Skeletal muscle cell (primary cell): Measurements from ENCODE around the gene PAEP.
"Not testable (repeated sequence)": the region's sequence is repeated elsewhere in the genome, so short reads cannot be mapped to it uniquely, and the experiment has no call there.

Source experiments
- DNase-seq: peaks from one replicate; pipeline ENCODE4 v3.0.0-alpha.2; 2010; ENCODE audit warnings: low read depth
- H3K4me3 ChIP-seq: 2 replicates; pipeline ENCODE4 v1.5.1; 2011; ENCODE audit warnings: low read depth, mild to moderate bottlenecking, control low read depth, low read length, moderate library complexity

Gene PAEP

DNA sequence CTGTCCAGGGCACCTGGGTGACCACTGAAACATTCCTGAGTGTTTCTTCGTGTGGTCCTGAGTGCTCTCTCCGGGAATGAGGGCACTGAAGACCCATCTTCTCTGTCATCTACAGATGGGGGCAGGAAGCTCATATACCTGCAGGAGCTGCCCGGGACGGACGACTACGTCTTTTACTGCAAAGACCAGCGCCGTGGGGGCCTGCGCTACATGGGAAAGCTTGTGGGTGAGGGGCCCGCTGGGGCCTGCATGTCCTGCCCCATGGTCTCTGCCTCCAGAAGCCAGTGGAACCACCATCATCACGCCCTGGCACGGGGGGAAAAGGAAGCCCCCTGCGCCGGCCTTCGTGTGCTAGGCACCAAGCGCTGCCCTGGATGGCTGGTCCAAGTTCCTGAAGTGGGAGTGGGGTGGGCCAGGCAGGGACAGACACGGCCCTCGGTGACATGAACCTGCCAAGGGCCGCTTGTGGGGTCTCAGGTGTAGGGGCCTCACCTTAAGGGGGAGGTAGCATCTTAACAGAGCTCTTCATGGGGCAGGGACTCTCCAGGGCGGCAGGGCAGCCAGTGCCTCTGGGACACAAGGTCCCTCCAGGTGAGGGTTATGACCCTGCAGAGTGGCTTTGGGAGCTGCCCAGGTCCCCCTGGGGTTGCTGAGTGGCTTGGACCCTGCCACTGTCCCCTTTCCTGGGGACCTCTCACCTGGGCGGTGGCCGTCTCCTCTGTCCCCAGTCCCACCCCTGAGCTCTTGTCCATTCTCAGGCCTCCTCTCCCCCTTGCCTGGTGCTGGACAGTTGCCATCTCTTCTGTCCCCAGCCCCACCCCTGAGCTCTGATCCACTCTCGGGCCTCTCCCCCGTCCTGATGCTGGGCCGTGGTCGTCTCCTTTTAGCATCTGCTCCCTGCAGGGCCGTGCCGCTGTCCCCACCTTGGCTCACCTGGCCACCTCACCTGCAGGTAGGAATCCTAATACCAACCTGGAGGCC lies 13.5 kb upstream of the PAEP start:
- no peak for DNase-seq
- no peak overlapping the region for H3K4me3 ChIP-seq

DNA sequence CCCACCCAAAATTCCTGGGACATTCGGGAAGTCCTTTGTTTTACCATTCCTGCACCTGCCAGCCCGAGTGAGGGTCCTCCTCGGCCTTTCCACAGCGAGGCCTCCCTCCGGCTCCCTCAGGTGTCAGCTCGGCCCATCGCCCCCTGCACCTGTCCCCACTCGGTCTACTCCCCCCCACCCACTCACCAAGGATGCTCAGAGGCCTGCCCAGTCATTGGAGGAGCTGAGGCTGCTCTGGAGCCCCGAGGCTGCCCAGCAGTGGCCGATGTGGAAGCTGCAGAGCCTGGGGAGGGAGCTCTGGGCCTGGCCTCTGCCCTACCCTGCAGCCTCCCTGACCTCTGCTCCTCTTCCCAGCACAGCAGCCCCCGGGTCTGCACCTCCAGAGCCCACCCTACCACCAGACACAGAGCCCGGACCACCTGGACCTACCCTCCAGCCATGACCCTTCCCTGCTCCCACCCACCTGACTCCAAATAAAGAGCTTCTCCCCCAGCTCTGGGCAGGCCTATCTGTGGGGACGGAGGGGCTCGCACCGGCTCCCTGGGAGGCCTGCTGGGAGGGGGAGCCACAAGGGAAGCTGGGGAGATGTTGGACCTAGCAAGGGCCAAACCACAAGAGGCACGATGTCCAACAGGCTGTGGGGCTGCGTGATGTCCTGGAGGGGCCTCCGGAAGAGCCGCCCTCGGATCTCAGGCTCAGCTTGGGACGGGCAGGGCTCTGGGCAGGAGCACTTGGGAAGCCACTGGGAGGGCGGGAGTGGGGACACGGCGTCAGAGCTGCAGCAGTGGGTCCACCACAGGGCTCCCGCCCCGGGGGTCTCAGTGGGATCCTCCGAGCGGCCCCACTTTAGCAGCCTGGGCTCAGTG lies 11.8 kb upstream of the PAEP start:
- H3K4me3 ChIP-seq, DNase-seq: not testable (repeated sequence)

DNA sequence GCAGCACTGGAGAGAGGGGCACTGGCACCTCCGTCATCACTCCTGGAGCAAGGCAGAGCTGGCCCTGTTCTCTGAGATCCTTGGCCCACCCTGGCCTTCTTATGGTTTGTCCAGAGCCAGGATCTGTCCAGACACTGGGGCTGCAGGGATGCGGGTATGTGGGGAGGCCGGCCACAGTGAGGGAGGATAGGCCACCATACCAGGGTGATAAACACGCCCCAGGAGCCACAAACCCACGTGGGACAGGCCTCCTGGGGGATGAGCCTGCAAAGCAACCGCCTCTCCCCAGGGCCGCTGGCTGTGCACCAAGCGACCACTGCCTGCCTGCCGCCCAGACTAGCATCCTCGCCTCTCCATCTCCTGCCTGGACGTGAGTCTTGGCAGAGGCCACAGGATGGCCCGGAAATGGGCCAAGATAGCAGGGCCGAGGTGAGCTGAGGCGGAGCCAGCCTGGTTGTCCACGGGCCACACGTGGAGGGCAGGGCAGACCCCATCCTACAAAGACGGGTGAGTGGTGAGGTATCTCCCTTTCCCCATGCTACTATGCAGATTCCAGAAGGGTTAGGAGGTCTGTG lies 11.1 kb upstream of the PAEP start:
- H3K4me3 ChIP-seq: no peak overlapping the region
- no peak for DNase-seq

DNA sequence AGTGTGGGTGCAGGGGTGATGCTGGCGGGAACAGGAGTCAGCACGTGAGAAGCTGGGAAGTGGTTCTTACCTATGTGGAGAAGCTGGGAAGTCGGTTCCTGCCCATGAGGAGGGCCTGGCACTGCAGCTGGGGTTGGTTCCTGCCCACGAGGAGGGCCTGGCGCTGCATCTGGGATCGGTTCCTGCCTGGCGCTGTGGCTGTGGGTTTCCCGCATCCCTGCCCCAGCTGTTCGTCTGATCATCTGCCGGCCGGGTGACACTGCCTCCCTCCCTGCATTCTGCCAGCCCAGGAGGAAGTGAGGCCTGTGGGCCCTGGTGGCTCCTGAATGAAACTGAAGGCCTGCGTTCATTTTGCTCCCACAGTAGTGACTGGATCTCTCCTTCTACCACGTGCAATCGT lies 10.5 kb upstream of the PAEP start:
- no peak for DNase-seq
- H3K4me3 ChIP-seq: no peak overlapping the region

DNA sequence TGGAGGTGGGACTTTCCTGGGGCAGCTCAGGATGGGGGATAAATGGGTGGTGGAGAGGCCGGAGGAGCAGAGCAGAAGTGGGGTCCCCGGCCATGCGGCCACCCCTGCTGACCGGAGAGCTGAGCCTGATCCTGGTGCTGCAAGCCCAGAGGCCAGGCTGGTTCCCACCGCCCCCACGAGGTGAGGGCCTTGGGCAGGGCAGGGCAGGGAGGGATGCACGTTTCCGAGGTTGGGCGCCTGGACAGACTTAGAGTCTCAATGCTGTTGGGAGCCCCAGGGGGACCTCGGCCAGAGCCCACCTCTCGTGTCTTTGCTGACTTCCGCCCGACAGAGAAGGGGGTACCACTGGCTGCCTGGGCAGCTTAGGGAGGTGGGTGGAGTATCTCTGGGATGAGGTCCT lies 10.1 kb upstream of the PAEP start:
- no peak for DNase-seq
- H3K4me3 ChIP-seq: no peak overlapping the region

DNA sequence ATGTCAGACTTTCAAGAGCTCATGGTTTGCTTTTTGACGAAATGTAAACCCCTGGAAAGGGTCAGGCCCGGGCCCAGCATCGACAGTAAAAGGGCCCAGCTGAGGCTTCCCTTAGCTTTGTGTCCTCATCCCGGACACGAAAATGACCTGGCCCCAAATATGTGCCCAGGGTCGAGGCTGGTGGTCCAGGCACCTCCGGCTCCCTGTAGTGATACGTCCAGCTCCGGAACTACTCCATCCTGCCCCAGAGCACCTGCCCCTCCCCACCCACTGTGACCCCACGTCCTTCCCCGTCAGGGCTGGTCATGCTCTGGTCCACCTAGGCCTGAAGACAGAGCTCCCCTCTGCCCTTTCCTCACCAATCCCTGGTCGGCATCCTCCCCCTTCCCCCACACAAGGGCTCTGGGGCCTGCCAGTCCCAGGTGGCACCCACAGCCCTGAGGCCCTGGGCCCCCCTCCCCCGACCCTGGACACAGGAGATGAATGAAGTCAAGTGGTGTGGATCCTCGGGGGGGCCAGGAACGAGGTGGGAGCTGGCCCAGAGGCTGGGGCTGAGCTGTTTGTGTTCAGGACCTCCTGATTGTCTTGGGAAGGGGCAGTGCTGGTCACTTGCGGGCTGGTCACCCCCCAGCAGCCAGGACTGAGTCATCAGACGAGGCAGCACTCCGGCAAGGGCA lies 9.4 kb upstream of the PAEP start:
- H3K4me3 ChIP-seq: no peak overlapping the region

DNA sequence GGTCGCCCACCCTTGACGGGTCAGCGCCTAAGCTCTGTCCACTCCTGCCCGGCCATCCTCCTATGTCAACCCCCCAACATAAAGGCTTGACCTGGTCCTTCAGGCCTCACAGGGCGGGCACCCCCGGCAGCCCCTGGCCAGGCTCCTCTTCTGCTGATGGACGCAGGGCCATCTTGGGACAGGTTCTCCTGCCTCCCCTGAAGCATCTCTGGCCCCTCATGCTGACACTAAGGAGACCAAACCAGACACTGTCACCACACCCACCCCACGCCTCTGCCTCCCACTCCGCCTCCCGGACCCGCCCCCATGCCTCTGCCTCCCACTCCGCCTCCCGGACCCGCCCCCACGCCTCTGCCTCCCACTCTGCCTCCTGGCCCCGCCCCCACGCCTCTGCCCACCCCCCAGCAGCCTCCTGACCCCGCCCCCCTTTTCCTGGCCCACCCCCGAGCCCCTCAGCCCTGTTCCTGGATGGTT lies 8.8 kb upstream of the PAEP start:
- H3K4me3 ChIP-seq: no peak overlapping the region
- DNase-seq: no peak

More for the DNA sequence above, 9.4 kb upstream of the PAEP start:
- no peak for DNase-seq

DNA sequence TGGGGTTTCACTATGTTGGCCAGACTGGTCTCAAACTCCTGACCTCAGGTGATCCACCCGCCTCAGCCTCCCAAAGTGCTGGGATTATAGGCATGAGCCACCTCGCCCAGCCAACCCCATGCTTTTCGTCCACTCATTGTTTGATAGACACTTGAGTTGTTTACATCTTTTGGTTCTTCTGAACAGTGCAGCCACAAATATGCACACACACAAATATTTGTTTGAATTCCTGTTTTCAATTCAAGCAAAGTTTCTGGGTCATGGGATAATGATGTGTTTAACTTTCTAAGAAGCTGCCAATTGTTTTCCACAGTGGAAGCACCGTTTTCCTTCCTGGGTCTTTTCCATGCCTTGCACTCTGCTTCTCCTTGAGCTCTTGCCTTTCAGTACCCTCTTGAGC lies 6.8 kb upstream of the PAEP start:
- no peak overlapping the region for H3K4me3 ChIP-seq
- DNase-seq: no peak

DNA sequence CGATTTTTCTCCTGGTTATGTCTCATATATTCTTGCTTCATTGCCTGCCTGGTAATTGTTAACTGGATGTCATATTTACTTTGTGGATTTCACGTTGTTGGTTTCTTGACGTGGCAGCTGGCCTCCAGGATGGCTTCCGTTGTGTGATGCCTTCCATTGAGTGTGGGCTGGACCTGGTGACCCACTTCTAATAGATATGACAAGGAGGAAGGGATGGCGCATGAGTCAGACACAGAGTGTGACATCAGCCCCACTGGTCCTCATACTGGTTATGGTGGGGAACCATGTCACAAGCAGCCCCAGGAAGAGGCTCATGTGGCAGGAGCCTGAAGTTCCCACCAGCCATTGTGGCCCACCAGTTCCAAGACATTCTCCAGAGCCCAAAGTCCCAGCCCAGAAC lies 6.4 kb upstream of the PAEP start:
- DNase-seq: no peak
- no peak overlapping the region for H3K4me3 ChIP-seq

DNA sequence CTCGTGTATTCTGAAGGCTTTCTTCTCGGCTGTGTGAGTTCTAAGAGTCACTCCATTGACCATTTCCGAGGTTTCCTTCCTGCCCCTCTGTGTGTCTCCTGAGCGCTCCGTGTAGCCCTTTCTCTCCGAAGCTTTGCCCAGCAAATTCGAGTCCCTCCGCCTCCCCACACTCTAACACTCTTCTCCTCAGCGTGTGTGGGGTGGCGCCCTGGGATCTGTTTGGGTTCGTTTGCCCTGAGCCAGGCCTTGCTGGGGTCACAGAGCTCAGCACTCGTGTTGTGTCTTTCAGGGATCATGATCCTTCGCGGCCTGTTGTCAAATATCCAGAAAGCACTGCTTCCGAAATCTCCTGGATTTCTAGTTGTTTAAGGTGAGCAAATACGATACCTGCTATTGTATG lies 5.6 kb upstream of the PAEP start:
- DNase-seq: no peak
- no peak overlapping the region for H3K4me3 ChIP-seq

DNA sequence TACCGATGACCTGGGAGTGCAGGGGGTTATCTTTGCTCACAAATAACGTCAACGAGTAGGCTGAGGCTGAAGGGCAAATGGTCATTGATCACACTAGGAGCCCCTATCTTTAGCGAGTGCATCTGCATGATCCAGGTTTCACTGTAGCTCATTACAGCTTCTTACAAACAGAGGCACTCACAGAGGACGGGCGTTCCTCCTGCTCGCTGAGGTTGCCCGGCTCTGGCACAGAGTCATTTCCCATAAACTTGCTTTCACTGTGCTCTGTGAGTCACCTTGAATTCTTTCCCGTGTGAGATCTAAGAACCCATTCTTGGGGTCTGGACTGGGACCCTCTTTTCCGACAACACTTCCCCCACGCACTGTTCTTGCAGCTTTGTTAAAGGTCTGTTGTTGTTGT lies 1.9 kb upstream of the PAEP start:
- no peak for DNase-seq

DNA sequence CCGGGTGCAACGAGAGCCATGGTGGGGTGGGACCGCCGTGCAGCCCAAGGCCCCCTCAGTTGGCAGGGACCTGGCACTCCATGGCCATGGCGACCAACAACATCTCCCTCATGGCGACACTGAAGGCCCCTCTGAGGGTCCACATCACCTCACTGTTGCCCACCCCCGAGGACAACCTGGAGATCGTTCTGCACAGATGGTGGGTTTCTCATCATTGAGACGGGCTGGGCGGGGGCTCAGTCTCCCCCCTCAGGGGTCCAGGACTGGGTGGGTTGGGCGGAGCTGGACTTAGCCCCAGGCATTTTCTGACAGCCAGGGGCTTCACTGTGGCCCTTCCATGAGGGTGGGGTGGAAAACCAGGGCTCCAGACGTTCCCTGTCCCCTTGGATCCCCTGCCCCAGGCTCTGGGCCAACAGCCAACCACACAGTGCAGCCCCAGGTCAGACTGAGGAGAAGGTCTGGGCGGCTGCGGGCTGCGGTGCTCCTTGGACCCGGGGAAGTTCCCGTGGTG lies 734 bp downstream of the PAEP start:
- no peak for DNase-seq
- no peak overlapping the region for H3K4me3 ChIP-seq

More for the DNA sequence above, 1.9 kb upstream of the PAEP start:
- H3K4me3 ChIP-seq: no peak overlapping the region

DNA sequence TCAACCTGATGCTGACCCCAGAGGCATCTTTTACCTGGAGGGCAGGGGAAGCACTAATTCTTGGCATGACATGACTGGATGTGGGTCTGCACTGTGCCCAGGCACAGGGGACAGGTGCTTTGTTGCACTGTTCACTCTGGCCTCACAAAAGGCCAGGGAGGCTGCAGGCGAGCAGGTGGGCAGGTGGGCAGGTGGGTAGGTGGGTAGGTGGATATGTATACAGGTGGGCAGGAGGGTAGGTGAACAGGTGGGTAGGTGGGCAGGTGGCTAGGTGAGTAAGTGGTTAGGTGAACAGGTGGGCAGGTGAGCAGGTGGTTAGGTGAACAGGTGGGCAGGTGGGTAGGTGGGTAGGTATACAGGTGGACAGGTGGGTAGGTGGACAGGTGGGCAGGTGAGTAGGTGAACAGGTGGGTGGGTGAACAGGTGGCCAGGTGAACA lies 1.5 kb downstream of the PAEP start:
- no peak overlapping the region for H3K4me3 ChIP-seq
- no peak for DNase-seq

DNA sequence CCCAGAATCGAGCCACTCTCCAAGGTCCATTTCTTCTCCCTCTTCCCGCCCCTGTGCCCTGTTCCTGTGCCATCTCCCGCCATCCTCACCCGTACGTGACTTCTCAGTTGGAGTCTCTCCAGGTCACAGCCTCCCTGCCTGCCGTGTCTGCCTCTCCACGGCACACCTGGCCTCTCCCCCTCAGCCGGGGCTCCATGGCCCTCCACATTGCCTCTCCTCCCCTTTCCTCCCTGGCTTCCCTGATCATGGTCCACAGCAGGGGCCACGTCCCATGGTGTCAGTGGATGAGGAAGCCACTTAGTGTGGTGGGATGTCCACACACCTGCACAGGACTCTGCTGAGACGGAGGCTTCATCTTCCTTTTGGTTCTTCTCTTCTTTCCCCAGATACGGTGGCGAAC lies 2.3 kb downstream of the PAEP start:
- no peak overlapping the region for H3K4me3 ChIP-seq
- no peak for DNase-seq

DNA sequence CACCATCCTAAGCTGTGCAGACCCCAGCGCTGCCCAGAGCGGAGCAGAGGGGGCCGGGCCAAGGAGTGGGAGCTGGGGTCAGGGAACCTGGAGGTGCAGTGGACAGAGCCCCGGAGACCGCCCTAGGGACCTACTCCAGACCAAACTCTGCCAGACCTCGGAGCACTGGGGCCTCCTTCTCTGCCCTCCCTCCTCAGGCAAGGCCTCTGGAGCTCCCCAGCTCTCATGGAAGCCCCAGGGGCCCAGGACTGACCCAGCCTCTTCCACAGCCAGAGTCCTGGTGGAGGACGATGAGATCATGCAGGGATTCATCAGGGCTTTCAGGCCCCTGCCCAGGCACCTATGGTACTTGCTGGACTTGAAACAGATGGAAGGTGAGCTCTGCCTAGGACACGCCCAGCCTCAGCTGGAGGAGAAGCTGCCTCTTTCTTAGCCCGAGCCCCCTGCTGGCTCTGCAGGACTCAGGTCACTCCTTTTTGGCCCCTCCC lies 3.6 kb downstream of the PAEP start:
- H3K4me3 ChIP-seq: no peak overlapping the region
- DNase-seq: no peak

DNA sequence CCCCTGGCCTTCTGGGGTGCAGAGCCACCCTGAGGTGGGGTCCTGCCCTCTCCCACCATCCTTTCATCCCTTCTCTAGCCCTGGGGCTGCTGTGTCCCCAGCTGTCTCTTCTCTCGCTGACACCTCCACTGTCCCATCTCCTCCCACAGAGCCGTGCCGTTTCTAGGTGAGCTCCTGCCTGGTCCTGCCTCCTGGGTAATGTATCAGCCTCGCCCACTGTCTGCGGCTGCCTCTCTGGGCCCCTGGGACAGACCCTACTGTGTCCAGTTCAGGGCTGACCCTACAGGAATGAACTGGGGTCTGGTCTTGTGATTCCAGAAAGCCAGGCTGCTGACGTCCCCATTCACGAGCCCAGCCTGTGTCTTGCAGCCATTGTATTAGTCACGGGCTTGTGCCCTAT lies 4.1 kb downstream of the PAEP start:
- H3K4me3 ChIP-seq: no peak overlapping the region
- no peak for DNase-seq

DNA sequence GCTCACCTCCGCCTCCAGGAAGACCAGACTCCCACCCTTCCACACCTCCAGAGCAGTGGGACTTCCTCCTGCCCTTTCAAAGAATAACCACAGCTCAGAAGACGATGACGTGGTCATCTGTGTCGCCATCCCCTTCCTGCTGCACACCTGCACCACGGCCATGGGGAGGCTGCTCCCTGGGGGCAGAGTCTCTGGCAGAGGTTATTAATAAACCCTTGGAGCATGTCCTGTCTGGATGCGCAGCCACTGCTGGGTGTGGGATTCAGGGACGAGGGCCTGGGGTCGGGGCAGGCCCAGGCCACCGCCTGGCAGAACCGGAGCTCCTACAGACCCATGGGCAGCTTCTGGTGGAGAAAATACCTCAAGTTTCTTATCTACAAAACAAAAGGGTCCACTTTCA lies 5.0 kb downstream of the PAEP start:
- DNase-seq: no peak
- H3K4me3 ChIP-seq: no peak overlapping the region

DNA sequence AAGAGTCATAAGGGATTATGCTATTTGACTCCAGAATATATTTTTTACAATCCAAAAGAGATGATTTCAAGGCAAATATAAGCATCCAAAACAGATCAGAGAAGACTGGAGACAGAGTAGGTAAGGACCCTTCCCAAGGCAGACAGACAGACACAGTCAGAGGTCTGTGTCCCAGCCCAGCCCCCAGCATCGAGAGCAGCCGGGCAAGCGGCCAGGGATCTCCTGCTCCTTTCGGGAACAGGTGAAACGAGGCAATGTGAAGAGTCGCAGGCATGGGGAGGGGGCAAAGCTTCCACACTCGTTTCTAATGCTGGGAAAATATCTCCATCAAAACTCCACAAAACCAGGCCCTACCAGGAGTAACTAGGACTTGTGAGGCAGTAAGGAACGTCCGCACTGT lies 5.8 kb downstream of the PAEP start:
- no peak overlapping the region for H3K4me3 ChIP-seq
- DNase-seq: no peak

DNA sequence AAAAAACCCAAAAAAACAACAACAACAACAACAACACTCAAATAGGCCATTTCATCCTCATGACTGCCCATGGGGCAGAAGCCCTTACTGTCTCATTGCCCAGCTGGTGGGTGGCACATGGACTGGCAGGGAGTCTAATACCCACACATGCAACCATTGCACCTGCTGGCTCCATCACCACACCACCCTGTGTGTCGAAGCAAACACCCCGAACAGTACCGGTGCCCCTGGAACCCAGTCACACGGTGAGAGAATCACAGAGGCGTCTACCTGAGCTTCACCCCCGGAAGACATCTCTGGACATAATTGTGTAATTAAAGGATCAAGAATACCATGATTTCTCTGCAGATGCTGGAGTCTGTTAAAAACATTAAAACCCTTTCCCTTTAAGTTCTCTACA lies 6.5 kb downstream of the PAEP start:
- no peak overlapping the region for H3K4me3 ChIP-seq
- DNase-seq: no peak
